Inferior parietal cortex (tissue), 1 donor: ENCODE data around the gene SLC13A3.

Source experiments
- DNase-seq: peaks from one replicate; pipeline ENCODE4 v3.0.0-alpha.2; 2016; ENCODE audit errors: extremely low spot score

The SLC13A3 gene

DNA sequence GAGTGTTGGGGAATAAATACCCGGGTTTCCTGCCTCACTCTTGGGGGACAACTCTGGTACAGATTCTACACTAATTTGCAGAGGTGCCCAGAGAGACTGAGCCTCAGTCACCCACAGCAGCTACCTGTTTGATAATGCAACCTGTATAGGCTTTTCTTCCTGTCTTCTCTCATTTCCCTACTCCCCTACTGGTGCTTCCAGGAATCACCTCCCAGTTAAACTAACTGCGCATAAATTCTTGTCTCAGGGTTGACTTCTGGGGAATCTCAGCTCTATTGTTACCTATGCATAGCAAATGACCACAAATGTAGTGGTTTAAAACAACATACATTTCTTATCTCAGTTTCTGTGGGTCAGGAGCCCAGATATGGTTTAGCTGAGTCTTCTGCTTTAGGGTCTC lies 112.1 kb downstream of the SLC13A3 start:
- no peak for DNase-seq

DNA sequence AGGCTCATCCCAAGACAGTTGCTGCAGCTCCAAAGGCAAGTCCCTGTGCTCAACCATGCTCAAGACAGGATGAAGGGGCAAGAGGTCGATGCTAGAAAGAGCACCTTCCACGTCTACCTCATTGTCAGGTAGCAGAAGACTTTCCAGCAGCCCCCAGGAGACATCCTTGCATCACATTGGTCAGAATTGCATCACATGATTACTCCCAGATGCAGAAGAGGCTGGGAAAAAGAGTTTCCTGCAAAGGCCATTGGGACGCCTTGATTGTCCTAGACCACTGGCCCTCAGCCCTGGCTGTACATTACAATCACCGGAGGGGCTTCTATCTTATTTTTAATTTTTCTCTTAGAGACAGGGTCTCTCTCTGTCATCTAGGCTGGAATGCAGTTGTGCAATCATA lies 120.6 kb downstream of the SLC13A3 start:
- no peak for DNase-seq

DNA sequence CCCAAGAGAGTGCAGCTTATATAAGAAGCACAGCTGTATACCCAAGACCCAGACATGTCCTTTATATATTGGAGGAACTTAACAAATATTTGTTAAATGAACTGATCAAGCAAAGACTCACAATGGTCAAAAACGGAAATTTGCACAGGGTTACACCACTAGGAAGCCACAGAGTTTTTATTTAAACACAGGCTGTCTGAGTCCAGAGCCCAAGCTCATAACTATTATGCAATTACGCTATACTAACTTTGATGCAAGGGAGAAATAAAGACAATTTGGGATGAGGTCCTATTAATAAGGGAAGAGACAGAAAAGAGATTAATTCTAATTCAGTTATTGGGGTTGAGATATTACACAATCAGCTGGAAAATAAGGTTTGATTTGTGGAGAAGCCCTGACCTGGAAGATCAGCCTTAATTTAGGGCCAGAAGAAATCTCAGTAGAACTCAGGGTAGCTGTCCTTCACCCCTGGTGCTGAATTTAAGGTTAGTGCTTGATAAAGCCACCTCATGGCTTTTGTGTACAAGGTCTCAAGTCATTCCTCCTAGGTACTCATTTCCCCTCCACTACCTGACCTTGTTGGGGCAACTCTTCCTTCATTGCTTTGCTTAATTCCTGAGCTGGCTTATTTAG lies 127.4 kb downstream of the SLC13A3 start:
- no peak for DNase-seq

DNA sequence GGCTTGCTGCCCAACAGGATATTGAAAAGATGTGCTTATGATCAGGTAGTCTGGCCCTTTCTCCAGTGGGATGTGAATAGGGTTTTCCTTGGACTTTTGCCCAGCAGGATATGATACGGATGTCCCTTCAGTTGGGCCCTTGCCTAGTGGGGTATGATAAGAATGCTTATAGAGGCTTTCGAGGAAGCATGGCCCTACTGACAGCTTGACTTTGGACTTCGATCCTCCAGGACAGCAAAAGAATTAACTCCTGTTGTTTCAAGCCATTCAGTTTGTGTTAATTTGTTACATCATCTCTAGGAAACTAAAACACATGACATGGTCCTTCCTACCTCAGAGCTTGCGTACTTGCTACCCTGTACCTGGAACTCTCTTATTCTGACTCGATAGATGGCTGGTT lies 128.2 kb downstream of the SLC13A3 start:
- no peak for DNase-seq

DNA sequence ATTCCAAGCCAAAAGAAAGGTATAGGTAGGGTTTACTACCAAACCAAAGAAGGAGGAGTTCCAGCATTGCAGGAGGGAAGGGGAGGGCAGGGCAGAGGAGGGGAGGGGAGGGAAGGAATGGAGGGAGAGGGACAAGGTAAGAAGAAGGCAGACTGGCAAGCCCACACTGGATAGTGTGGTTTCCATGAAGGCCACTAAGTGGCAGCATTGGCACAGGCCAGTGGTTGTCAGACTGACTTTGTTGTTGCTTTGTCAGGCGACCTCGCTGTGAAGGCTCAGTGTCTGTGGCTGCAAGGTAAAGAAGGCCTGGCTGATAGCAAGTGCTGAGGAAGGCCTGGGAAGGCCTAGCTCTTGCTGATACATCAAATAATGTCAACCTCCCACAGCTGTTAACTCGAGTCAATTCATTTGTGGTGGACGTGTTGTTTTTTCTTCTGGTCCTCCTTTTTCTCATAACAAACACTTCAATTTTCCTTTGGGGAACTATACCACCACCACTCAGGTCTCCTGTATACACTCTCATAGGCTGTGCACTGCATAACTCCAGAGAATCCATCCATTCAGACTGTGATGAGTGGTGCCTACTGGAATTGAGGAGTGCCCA lies 130.2 kb downstream of the SLC13A3 start:
- DNase-seq = peak; percentile 53

DNA sequence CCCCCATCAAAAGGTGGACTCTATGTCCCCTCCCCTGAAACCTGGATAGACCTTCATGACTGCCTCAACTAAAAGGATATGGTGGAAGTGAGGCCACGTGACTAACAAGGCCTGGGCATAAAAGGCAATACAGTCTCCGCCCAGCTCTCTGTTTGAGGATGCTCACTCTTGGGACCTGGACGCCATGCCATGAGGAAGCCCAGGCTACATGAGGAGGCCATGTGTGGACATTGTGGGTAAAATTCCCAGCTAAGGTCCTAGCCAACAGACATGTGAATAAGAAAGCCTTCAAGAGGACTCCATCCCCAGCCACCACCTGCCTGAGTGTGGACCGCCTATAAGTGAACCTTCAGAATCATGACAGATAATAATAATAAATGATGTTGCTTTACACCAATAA lies 130.7 kb downstream of the SLC13A3 start:
- no peak for DNase-seq

DNA sequence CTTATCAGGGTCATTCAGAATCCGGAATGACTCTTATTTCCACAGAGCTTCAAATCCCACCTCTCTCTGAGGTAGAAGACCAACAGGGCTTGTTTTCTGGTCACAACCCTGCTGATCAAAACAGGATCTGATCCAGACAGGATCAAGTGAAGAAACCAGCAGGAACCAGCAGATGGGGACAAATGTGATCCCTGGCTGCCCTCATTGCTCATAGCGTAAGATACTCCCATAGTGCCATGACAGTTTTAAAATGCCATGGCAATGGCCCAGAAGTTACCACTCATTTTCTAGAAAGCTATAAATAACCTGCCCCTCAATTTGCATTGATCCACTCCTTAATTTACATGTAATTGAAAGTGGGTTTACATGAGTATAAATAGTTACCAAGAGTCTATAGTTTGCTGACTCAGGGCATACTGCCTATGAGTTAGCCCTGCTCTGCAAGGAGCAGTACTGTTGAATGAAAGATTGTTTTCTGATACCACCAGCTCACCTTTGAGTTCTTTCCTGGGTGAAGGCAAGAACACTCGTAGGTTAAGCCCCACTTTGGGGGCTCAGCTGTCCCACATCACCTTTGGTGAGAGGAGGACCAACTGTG lies 131.7 kb downstream of the SLC13A3 start:
- no peak for DNase-seq

DNA sequence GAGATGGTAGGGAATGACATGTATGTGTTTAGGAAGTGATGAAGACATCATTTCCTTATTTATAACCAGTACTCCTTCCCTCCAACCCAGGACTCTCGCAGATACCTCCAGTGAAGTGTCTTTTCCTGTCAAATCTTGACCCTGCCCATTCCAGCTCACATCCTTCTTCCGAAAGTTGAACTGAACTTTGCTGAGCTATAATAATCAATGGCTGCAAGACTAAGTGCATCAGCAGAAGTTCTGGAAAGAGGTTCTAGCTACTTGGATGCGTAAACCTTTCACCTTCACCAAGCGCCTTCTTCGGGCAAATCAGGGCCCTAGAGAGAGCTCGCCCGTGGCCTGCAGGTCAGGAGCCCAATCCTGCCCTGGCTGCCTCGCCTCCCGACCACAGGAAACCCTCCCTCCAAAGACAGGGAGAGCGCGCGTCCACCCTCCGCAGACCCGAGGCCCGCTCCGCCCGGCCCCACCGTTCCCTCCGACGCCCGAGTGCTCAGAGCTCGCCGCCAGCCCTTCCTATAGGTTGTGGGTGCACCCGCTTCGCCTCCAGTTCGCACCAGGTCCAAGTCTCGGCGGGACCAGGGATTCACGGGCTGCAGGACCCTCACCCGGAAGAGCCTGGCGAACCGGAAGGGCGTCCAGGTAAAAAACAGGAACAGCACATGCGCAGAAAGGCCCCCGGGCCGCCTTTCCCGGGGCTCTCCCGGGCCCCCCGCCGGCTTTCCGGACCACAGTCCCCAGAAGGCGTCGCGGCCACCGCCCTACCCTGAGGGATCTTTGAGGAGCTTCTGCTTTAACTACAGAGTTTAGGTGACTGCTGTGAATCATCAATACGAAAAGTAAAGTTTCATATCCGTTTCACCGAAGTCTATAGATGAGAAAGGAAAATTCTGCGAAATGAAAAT lies 138.1 kb downstream of the SLC13A3 start, which contains the start of gene ZNF334:
Gene ZNF334, minus strand, starts transcription at position 617 of the 902 bp plus-strand sequence. CDS start 1,457 bp downstream, outside the sequence.
- peak; percentile 87 for DNase-seq

DNA sequence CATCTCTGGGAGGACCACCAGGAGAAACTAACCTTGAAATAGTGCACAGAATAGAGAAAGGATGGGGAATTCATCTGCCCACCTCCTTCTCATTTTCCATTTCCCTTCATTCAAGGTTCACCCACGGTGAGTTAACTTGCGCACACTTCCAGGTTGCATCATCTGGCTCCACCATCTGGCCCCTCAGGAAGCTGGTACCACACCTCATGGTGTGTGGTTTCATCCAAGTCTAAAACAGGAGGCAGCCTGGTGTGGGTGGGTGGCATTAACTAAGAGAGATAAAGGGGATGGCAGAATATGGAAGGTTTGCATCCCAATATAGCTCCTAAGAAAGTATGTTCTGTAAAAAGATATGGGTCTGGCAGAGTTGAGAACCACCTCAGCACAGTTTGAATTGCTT lies 141.7 kb downstream of the SLC13A3 start:
- DNase-seq = peak; percentile 22
